Gastroesophageal sphincter (tissue), 3 donors: ENCODE data around the gene RGS5.

Source experiments
- CTCF ChIP-seq, 4 experiments: fragments of 200-600 bp in 2 of 4; fragments of 450-650 bp in 2 of 4; sonication (generic) in 1 of 4; IDR thresholded peaks; one replicate each; pipeline ENCODE4 v1.5.1; 2017 to 2019; ENCODE audit warnings: antibody characterized with exemption in 4 of 4, mild to moderate bottlenecking in 2 of 4, moderate library complexity in 2 of 4
- EP300 ChIP-seq: sonication (generic); formaldehyde crosslinking; IDR thresholded peaks from one replicate; pipeline ENCODE4 v1.6.1; 2017; ENCODE audit warnings: antibody characterized with exemption, mild to moderate bottlenecking
- POLR2A ChIP-seq, 2 donors: fragments of 450-650 bp; IDR thresholded peaks; one replicate each; pipeline ENCODE4 v1.6.1; 2017; ENCODE audit warnings: antibody characterized with exemption in 2 of 2, mild to moderate bottlenecking in 2 of 2, moderate library complexity in 1 of 2

GRCh38 chr1:163231385-163231784 lies 28.7 kb upstream of the RGS5 start:
- TF ChIP-seq CTCF (IDR thresholded peaks at IDR 0.05) (no peak), EP300 (no peak), POLR2A (IDR thresholded peaks at IDR 0.05) (no peak)
